Right cardiac atrium (tissue), 5 donors: ENCODE measurements around the gene SPEF1. TPM values are rescaled to one million over a fixed set of nuclear protein-coding genes. Genes with fewer than 3 reads are reported as not detected.

Source experiments
- ATAC-seq, 2 donors: fragments of 200-7000 bp; cut with Tn5 transposase; one replicate each; pipeline versions ENCODE4 v1.8.0 to v1.9.1; 2020; ENCODE audit warnings: moderate library complexity in 2 of 2, mild to moderate bottlenecking in 1 of 2
- DNase-seq, 3 donors: peaks; one replicate each; pipeline ENCODE4 v3.0.0-alpha.2; 2020
- H3K27ac ChIP-seq: one replicate; pipeline ENCODE4 v1.5.1; 2013; ENCODE audit warnings: mild to moderate bottlenecking, low read length, control low read depth, moderate library complexity
- H3K27me3 ChIP-seq: one replicate; pipeline ENCODE4 v1.6.1; 2013; ENCODE audit not compliant: control insufficient read depth, insufficient read depth
- H3K4me1 ChIP-seq: one replicate; pipeline ENCODE4 v1.6.1; 2013; ENCODE audit warnings: low read length; ENCODE audit not compliant: control insufficient read depth, insufficient read depth
- H3K4me3 ChIP-seq: one replicate; pipeline ENCODE4 v1.5.1; 2013; ENCODE audit warnings: low read length, control low read depth
- H3K9me3 ChIP-seq: one replicate; pipeline ENCODE4 v1.6.1; 2013; ENCODE audit warnings: low read length; ENCODE audit not compliant: control insufficient read depth
- WGBS: extraction: QIAGEN DNeasy Blood & Tissue Kit; methylation state at CpG from one replicate; pipeline ENCODE4 v1.1.7; 2013; 5-methylcytosine and 5-hydroxymethylcytosine counted together
- intact Hi-C, 4 donors: fragments of 100-400 bp; cut with DNase I; formaldehyde crosslinking; loops; one replicate each; pipeline versions ENCODE4 v1.11.0 to v1.14.0; 2022 to 2023
- polyA plus RNA-seq: library from polyadenylated mRNA; stranded (reverse); fragments of 200-250 nt; gene quantifications from one replicate; pipeline ENCODE4 v1.2.3, GENCODE V29; 2013
- total RNA-seq, 4 donors: library from RNA; stranded (reverse); fragmentation: NEBNext Ultra II Directional; extraction: Animal tissue kit (Norgen Biotek cat#: 25700); gene quantifications; one replicate each; pipeline ENCODE4 v1.2.1, GENCODE V29; 2021
- donor health status: healthy with polysubstance abuse.
- donor health status: DM: no; HTN: yes; CAD: no.
- donor health status: DM: no; HTN: no; CAD: no.
- donor health status: DM: no; HTN: yes; CAD: no; lungs with severe emphysema.
- donor health status: DM: yes; HTN: yes; CAD: no.

Gene SPEF1
- total and polyA plus RNA-seq, 5 donors: 0.07 to 0.50 TPM; not detected in 3

DNA sequence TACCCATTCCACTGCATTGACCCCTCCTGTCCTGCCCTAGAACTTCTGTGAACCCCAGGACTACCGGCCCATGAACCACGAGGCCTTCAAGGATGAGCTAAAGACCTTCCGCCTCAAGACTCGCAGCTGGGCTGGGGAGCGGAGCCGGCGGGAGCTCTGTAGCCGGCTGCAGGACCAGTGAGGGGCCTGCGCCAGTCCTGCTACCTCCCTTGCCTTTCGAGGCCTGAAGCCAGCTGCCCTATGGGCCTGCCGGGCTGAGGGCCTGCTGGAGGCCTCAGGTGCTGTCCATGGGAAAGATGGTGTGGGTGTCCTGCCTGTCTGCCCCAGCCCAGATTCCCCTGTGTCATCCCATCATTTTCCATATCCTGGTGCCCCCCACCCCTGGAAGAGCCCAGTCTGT lies 23.5 kb upstream of the SPEF1 start:
- no peak for ATAC-seq
- peaks cover 10% of the 10 kb centered on the region for H3K4me1 ChIP-seq
- no peaks in the 10 kb centered on the region for H3K27me3 ChIP-seq
- peak in 1 of 3 donors; percentile 12 for DNase-seq
- H3K9me3 ChIP-seq: no peaks in the 10 kb centered on the region
- WGBS: 94% methylated on average over 11 of the region's 11 CpGs
- intact Hi-C loops: no loop called here
- no peak overlapping the region for H3K4me3 ChIP-seq
- H3K27ac ChIP-seq: no peak overlapping the region

DNA sequence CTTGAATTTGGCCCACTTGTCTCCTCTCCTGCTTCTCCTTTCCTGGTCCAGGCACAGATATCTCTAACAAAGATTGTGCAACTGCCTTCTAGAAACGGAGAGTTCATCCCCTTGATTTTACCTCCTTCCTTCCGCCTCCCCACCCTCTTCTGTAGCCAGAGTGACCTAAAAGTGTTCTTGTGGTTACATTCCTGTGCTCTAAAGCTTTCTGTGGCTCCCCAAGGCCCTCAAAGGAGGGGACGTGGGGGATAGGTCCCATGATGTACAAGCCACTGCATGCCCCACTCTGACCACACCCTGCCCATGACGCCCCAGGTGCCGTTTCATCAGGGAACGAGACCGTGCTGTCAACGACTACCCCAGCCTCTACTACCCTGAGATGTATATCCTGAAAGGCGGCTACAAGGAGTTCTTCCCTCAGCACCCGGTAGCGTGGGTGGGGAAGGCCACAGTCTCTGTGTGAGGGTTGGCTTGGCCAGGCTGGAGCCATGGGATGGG lies 23.1 kb upstream of the SPEF1 start:
- Histone ChIP-seq H3K27me3 (no peaks in the 10 kb centered on the region), H3K9me3 (no peaks in the 10 kb centered on the region), H3K4me3 (no peak overlapping the region), H3K4me1 (peaks cover 10% of the 10 kb centered on the region), H3K27ac (no peak overlapping the region)
- no peak for DNase-seq
- intact Hi-C loops: no loop called here
- no peak for ATAC-seq
- 82% methylated on average over 11 of the region's 11 CpGs for WGBS

DNA sequence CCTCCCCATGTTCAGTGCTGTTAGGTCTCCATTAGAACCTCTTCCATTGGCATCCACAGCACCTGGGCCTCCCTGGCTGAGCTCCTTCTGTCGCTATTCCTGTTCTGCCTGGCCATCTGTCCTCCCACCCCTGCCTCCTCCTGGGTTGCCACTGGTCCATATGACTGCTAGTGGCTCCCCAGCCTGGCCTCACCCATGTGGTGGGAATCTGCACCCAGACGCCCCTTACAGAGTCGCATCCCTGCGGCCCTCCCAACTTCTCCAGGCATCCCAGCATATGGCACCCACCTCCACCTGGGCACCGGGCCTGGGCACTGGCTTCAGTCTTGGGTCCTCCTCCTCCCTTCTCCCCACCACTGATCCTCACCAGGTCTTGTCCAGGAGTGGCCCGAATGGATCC lies 22.6 kb upstream of the SPEF1 start:
- intact Hi-C loops: no loop called here
- DNase-seq (no peak), ATAC-seq (no peak)

DNA sequence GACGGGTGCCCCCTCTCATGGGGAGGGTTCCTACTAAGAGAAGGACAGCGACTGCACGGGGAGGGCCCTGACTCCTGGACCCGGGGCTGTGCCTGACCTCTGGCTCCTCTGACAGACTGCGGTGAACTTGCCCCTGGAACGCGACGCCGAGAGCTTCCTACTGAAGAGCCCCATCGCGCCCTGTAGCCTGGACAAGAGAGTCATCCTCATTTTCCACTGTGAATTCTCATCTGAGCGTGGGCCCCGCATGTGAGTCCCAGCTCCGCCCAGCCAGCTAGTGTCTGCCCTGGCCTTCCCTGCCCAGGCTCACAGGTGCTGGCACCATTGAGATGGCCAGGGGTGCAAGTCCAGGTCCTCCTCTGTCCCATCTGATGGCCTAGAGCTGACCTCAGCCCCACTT lies 22.0 kb upstream of the SPEF1 start:
- Histone ChIP-seq H3K27ac (no peak overlapping the region), H3K27me3 (no peaks in the 10 kb centered on the region), H3K9me3 (no peaks in the 10 kb centered on the region), H3K4me3 (no peak overlapping the region), H3K4me1 (peaks cover 10% of the 10 kb centered on the region)
- ATAC-seq (no peak), DNase-seq (no peak)
- intact Hi-C loops: no loop called here
- 95% methylated on average over 14 of the region's 14 CpGs for WGBS

More for the DNA sequence above, 22.6 kb upstream of the SPEF1 start:
- H3K4me3 ChIP-seq: no peak overlapping the region
- 95% methylated on average over 6 of the region's 6 CpGs for WGBS
- no peaks in the 10 kb centered on the region for H3K27me3 ChIP-seq
- H3K9me3 ChIP-seq: no peaks in the 10 kb centered on the region
- H3K27ac ChIP-seq: no peak overlapping the region
- peaks cover 10% of the 10 kb centered on the region for H3K4me1 ChIP-seq

DNA sequence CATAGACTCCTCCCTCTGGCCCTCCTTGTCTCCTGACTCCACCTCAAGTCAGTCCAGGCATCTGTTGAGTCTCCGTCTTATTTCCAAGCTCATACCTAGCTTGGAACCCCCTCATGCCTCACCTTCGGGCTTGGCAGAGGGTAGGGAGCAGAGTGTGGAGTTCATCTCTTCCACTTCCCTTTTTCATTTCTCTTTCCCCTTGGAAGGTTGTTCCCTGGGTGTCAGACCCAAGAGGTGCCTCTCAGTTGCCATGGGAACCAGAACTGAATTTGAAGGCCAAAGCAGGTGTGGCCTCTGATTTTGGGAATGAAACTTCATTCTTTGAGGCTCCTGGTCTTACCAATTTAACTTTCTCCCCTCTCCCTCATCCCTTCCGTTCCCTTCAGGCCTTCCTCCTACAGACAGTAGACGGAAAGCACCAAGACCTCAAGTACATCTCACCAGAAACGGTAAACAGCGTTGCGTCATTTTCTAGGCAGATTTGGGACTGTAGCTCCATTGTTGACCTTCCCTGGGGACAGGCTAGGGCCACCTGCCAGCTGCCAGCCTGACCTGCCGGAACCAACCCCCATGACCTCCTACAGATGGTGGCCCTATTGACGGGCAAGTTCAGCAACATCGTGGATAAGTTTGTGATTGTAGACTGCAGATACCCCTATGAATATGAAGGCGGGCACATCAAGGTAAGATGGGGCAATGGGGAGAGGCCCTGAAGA lies 21.4 kb upstream of the SPEF1 start:
- Histone ChIP-seq H3K9me3 (no peaks in the 10 kb centered on the region), H3K27ac (no peak overlapping the region), H3K4me3 (no peak overlapping the region), H3K4me1 (peaks cover 7% of the 10 kb centered on the region), H3K27me3 (no peaks in the 10 kb centered on the region)
- intact Hi-C loops: no loop called here
- no peak for ATAC-seq
- WGBS: 92% methylated on average over 11 of the region's 11 CpGs
- no peak for DNase-seq

DNA sequence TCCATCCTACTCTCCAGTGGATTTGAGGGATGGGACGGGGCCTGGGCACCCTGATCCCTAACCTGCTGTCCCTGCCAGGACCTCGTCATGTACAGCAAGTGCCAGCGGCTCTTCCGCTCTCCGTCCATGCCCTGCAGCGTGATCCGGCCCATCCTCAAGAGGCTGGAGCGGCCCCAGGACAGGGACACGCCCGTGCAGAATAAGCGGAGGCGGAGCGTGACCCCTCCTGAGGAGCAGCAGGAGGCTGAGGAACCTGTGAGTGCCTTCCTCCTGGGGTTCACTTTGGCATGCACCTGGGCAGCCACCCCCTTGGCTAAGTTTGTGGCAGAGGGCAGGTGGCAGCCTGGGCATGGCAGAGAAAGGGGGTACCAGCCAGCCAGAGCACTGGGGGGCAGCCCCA lies 20.6 kb upstream of the SPEF1 start:
- H3K9me3 ChIP-seq: no peaks in the 10 kb centered on the region
- peak; percentile 11 to 48 (median 47) for DNase-seq
- 95% methylated on average over 13 of the region's 13 CpGs for WGBS
- no peaks in the 10 kb centered on the region for H3K4me1 ChIP-seq
- ATAC-seq: no peak
- H3K27ac ChIP-seq: no peak overlapping the region
- H3K27me3 ChIP-seq: no peaks in the 10 kb centered on the region
- H3K4me3 ChIP-seq: no peak overlapping the region
- intact Hi-C loops: no loop called here

DNA sequence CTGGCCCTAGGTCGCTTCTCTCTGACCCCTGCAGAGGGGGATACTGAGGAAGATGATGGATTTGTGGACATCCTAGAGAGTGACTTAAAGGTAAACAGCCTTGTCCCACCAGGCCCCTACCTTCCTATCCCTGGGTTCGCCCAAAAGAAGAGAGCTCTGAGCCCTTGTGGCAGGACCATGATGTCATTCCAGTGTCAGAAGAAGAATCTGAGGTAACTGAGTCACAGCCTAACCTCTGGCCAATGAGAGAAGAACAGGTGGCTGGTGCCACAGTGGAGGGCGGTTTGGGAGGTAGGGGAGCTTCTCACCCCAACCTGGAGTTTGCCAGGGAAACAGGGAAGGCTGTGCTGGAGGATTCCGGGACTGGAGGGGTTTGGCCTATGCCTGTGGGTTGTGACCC lies 20.1 kb upstream of the SPEF1 start:
- WGBS: 96% methylated on average over 4 of the region's 4 CpGs
- no peaks in the 10 kb centered on the region for H3K4me1 ChIP-seq
- no peaks in the 10 kb centered on the region for H3K9me3 ChIP-seq
- intact Hi-C loops: no loop called here
- H3K27ac ChIP-seq: no peak overlapping the region
- peak in 1 of 3 donors; percentile 26 for DNase-seq
- no peak overlapping the region for H3K4me3 ChIP-seq
- no peaks in the 10 kb centered on the region for H3K27me3 ChIP-seq
- ATAC-seq: no peak

DNA sequence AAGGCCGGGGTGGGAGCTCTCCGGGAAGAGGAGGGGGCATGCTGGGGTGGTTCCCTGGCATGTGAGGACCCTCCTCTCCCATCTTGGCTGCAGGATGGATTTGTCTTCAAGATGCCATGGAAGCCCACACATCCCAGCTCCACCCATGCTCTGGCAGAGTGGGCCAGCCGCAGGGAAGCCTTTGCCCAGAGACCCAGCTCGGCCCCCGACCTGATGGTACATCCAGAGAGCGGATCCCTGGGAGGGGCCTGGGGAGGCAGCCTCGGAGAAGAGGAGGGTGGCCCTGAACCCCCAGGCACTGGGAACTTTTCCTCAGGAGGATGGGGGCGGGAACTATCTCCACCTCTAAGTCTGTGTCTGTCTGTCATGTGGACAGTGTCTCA lies 19.6 kb upstream of the SPEF1 start:
- no peak for ATAC-seq
- Histone ChIP-seq H3K9me3 (no peaks in the 10 kb centered on the region), H3K4me3 (no peak overlapping the region), H3K27ac (no peak overlapping the region), H3K27me3 (no peaks in the 10 kb centered on the region), H3K4me1 (no peaks in the 10 kb centered on the region)
- DNase-seq: peak in 2 of 3 donors; percentile 46 to 50
- intact Hi-C loops: no loop called here
- WGBS: 92% methylated on average over 8 of the region's 8 CpGs

DNA sequence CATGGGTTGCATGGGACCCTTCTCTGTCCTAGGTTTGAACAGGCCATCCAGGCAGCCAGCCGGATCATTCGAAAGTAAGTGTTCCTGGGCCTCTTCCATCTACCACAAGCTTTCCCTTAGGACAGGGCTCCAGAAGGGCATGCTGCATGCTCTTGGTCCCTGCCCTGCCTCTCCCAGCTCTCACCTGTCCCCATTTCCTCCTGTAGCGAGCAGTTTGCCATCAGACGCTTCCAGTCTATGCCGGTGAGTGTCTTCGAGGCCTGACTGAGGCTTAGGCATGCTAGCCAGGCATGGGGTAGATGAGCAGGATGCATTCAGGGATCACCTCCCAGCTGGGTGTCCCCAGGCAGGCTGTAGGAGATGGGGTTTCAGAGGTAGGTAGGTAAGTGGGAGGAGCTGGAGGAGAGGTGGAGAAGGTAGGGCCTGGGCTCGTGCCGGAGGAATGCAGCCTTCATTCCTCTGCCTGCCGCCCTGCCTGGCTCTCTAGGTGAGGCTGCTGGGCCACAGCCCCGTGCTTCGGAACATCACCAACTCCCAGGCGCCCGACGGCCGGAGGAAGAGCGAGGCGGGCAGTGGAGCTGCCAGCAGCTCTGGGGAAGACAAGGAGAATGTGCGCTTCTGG lies 19.1 kb upstream of the SPEF1 start:
- ATAC-seq (no peak), DNase-seq (peak in 2 of 3 donors; percentile 21 to 49)
- intact Hi-C loops: no loop called here
- no peak overlapping the region for H3K4me3 ChIP-seq
- no peaks in the 10 kb centered on the region for H3K9me3 ChIP-seq
- no peaks in the 10 kb centered on the region for H3K27me3 ChIP-seq
- 90% methylated on average over 18 of the region's 18 CpGs for WGBS
- no peaks in the 10 kb centered on the region for H3K4me1 ChIP-seq
- H3K27ac ChIP-seq: no peak overlapping the region

DNA sequence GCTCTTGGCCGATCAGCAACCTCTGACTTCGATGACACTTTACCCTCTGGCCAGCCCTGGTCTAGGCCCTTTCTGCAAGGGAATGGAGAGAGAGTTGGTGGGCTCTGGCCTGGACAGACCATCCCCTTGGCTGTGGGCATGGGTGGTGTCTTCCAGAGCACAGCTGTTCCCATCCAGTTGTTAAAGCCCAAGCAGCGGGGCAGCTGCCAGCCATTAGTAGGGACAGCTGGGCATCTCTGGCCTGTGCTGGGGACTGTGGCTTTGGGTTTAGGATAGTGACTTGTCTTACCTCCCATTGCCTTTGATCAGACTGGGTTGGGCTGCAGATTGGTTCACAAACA lies 17.6 kb upstream of the SPEF1 start:
- no peak for ATAC-seq
- Histone ChIP-seq H3K27ac (no peak overlapping the region), H3K4me1 (no peaks in the 10 kb centered on the region), H3K9me3 (no peaks in the 10 kb centered on the region), H3K4me3 (no peak overlapping the region), H3K27me3 (no peaks in the 10 kb centered on the region)
- 83% methylated on average over 3 of the region's 3 CpGs for WGBS
- intact Hi-C loops: no loop called here
- peak; percentile 2 to 28 (median 21) for DNase-seq

DNA sequence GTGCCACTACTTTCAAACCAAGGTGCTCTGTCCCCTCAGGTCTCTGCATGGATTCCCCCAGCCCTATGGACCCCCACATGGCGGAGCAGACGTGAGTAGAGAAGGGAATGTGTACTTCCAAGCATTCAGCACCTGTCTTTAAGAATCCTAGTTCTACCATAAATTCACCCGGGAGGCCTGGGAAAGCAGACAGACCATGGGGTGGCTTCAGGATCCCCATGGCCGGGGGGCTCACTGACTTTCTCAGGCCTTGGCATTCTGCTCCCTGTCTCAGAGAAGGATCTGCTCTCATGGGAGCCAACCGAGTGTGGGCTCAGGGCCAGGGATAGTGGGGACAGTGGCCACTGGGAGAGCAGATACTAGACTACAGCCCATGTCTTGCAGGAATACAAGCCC lies 17.1 kb upstream of the SPEF1 start:
- H3K4me3 ChIP-seq: no peak overlapping the region
- 72% methylated on average over 5 of the region's 5 CpGs for WGBS
- intact Hi-C loops: no loop called here
- ATAC-seq (no peak), DNase-seq (peak in 2 of 3 donors; percentile 8 to 49)
- no peaks in the 10 kb centered on the region for H3K27me3 ChIP-seq
- no peaks in the 10 kb centered on the region for H3K4me1 ChIP-seq
- H3K27ac ChIP-seq: no peak overlapping the region
- H3K9me3 ChIP-seq: no peaks in the 10 kb centered on the region
